ENCODE data around the gene SHOX.
"Not testable (repeated sequence)": the region's sequence is repeated elsewhere in the genome, so short reads cannot be mapped to it uniquely, and the experiment has no call there.

Gene SHOX

DNA sequence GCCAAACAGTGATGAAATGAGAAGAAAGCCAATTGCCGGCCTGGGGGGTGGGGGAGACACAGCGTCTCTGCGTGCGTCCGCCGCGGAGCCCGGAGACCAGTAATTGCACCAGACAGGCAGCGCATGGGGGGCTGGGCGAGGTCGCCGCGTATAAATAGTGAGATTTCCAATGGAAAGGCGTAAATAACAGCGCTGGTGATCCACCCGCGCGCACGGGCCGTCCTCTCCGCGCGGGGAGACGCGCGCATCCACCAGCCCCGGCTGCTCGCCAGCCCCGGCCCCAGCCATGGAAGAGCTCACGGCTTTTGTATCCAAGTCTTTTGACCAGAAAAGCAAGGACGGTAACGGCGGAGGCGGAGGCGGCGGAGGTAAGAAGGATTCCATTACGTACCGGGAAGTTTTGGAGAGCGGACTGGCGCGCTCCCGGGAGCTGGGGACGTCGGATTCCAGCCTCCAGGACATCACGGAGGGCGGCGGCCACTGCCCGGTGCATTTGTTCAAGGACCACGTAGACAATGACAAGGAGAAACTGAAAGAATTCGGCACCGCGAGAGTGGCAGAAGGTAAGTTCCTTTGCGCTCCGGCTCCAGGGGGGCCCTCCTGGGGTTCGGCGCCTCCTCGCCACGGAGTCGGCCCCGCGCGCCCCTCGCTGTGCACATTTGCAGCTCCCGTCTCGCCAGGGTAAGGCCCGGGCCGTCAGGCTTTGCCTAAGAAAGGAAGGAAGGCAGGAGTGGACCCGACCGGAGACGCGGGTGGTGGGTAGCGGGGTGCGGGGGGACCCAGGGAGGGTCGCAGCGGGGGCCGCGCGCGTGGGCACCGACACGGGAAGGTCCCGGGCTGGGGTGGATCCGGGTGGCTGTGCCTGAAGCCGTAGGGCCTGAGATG is at the start of gene SHOX:
Gene SHOX (plus strand): TSS at position 180 of the 885 bp plus-strand sequence. CDS start 107 bp downstream, at position 287.
- no peak for DNase-seq

GRCh38 chrX:581066-581465 is 49.5 kb upstream of the SHOX start:
- no peak for DNase-seq

DNA sequence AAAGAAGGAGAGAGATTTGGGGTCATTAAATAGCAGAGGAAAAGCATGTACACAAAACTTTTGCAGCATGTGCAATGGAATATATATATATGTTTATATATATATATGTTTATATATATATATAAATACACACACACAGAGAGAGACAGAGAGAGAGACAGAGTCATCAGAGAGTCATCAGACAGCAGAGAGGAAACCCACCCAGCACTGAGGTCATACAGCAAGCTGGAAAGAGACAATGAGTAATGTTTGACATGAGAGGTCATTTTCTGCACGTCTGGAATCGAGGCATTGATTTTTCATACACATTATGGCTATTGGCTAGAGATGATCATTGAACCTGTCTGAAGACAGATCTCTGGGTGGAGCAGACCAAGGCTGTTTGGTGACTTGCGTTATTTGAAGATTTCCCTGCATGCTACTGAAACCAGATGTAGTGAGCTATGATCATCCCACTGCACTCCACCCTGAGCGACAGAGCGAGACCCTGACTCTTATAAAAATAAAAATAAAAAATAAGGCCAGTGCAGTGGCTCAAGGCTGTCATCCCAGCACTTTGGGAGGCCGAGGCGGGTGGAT is 48.8 kb upstream of the SHOX start:
- DNase-seq: no peak

DNA sequence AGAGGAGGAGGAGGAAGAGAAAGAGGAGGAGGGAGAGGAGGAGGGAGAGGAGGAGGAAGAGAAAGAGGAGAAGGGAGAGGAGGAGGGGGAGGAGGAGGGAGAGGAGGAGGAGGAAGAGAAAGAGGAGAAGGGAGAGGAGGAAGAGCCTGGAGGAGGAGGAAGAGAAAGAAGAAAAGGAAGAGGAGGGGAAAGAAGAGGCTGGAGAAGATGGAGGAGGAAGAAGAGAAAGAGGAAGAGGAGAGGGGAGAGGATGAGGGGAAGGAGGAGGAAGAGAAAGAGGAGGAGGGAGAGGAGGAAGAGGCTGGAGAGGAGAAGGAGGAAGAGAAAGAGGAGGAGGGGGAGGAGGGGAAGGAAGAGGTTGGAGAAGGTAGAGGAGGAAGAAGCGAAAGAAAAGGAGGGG is 46.0 kb upstream of the SHOX start:
- DNase-seq: no peak

DNA sequence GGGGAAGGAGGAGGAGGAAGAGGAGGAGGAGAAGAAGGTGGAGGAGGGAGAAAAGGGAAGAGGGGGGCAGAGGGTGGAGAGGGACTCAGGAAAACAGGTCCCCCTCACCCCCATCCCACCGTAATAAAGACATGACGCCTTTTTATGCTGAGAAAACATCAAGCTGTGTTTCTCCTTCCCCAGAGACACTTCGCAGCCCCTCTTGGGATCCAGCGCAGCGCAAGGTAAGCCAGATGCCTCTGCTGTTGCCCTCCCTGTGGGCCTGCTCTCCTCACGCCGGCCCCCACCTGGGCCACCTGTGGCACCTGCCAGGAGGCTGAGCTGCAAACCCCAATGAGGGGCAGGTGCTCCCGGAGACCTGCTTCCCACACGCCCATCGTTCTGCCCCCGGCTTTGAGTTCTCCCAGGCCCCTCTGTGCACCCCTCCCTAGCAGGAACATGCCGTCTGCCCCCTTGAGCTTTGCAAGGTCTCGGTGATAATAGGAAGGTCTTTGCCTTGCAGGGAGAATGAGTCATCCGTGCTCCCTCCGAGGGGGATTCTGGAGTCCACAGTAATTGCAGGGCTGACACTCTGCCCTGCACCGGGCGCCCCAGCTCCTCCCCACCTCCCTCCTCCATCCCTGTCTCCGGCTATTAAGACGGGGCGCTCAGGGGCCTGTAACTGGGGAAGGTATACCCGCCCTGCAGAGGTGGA is 45.3 kb upstream of the SHOX start:
- DNase-seq: no peak

GRCh38 chrX:586351-586750 is 44.2 kb upstream of the SHOX start:
- no peak for DNase-seq

- DNase-seq: not testable (repeated sequence)
Observed at GRCh38 chrX:589261-589660, 41.3 kb upstream of the SHOX start.

- no peak for DNase-seq
Observed at GRCh38 chrX:590693-591404, 39.7 kb upstream of the SHOX start.

- DNase-seq: no peak
Observed at GRCh38 chrX:599837-600715, 30.5 kb upstream of the SHOX start.

- DNase-seq: not testable (repeated sequence)
Observed at GRCh38 chrX:603029-603428, 27.6 kb upstream of the SHOX start.

GRCh38 chrX:604616-605015 is 26.0 kb upstream of the SHOX start:
- DNase-seq: not testable (repeated sequence)

DNA sequence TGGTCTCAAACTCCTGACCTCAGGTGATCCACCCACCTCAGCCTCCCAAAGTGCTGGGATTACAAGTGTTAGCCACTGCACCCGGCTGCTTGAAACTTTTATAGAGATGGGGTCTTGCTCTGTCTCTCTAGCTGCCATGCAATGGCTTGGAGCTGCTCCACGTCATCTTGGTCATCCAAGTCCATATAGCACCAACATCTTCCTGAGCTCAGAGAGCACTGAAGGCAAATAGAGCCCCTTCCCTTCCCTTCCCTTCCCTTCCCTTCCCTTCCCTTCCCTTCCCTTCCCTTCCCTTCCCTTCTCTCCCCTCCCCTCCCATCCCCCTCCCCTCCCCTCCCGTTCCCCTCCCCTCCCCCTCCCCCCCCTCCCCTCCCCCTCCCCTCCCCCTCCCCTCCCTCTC is 22.5 kb upstream of the SHOX start:
- DNase-seq: not testable (repeated sequence)

DNA sequence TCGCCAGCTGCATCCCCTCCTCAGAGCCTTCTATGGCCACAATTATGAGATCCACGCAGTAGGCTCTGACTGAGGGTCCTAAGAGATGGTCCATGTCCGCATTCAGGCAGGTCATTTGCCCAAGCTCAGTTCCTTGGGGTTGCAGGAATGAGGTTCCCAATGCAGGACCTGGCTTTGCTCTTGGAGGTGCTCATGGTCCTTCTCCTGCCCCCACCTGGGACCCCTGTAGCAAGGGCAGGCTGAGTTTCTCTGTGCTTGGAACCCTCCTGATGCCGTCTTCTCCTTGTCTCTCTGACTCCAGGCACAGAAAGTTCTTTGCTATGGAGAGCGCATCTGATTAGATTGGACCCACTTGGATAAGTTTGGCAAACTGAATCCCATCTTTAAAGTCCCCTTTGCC is 16.5 kb upstream of the SHOX start:
- no peak for DNase-seq

DNA sequence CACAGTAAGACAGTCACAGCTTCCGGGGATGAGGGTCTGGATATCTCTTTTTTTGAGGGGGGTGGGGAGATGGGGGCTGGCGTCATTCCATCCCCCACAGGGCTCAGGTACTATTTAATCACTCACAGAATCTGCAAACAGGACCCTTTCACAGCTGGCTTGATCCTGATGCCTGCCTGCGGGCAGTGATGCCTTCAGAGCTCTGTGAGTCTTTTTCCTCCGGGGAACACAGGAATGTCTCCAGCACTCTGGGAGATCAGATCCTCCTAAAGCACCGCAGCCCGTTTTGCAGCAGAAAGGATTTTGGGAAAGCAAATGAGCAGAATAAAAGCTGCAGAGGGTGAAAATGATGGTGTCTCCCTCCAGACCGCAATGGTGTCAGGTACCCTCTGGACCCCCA is 13.2 kb upstream of the SHOX start:
- DNase-seq: no peak

DNA sequence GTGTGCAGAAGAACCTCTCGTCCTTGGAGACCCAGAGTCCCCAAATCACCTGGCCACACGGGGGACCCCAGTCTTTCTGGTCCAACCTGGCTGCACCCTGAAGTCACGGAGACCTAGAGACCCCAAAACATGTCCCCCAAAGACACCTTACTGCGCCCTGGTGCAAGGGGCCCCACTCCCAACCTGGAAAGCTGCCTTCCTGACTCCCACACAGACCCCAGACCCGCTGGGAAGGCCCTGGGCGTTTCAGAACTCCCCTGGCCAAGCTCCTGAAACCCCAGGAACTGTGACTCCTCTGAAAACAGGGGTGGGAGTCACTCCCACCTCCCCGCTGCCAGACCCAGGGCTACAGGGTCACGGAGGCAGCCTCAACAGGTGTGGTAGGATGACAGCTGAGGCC is 12.7 kb upstream of the SHOX start:
- no peak for DNase-seq

GRCh38 chrX:618304-618703 is 12.3 kb upstream of the SHOX start:
- not testable (repeated sequence) for DNase-seq

DNA sequence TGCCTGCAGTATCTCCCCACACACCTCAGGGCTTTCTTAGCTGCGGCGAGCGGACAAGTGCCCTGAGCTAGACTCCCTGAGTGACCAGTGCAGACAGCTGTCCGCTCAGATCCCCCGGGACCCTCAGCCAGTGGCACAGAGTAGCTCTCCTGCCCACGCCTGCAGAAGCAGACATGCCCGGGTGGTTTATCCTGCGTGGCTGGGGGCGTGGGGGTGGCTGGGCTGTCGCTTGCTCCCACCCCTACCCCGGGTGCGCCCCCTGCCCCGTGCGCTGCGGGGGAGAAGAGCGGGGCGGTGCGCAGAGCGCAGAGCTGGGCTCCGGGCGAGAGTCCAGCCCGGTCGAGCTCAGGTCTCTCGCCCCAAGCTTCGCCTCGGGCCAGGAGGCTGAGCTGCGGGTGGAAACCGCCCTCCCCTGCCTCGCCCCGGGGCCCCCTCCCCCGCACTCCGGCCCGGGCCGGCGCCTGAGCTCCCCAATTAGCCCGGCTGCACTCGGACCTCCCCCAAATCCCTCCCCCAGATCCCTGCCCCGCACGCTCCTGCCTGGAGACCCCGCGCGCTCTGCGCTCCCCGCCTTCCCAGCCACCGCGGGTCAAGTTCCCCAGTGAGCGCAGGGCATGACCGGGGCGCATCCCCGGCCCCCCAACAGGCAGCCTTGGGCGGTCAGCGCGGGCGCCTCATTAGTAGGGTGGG is 11.7 kb upstream of the SHOX start:
- DNase-seq: no peak

DNA sequence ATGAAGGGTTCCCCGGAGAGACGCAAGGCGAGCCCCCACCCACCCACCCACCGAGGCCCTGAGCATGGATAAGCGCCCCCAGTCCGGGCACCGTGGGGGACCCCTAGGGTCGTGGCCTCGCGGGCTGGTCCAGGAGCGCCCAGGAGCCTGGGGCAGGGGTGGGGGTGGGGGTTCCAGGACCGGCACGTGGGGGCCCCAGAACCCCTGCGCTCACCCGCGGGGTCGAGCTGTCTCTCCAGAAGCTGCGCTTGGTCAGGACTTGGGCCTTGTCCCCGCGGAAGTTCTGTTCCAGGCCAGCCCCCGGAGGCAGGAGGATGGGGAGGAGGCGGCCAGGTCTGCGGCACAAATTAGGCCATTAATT is 11.2 kb upstream of the SHOX start:
- no peak for DNase-seq

GRCh38 chrX:619812-620531 is 10.6 kb upstream of the SHOX start:
- DNase-seq: no peak

- no peak for DNase-seq
Observed at GRCh38 chrX:621705-622503, 8.7 kb upstream of the SHOX start.
